ENCODE measurements around the gene MXRA5. TPM values are rescaled to one million over a fixed set of nuclear protein-coding genes. Genes with fewer than 3 reads are reported as not detected.

MXRA5 gene
- total RNA-seq: under 0.01 TPM in 1 of 2 replicates, not detected in the other

GRCh38 chrX:3346501-3347259 is at the start of gene MXRA5:
Gene MXRA5 (minus strand): TSS chrX:3346652. CDS start chrX:3343833, 2,819 bp downstream.

All from endothelial cell of coronary artery (primary cell).